Measurements from ENCODE around the gene SHH. TPM values are rescaled to one million over a fixed set of nuclear protein-coding genes. Genes with fewer than 3 reads are reported as not detected.

Gene SHH
- total RNA-seq (not detected), polyA plus RNA-seq (not detected)
- long read RNA-seq, donor 1 = 0 reads
- long read RNA-seq, donor 2 = 0 reads
- long read RNA-seq, donor 3 = 0 reads

DNA sequence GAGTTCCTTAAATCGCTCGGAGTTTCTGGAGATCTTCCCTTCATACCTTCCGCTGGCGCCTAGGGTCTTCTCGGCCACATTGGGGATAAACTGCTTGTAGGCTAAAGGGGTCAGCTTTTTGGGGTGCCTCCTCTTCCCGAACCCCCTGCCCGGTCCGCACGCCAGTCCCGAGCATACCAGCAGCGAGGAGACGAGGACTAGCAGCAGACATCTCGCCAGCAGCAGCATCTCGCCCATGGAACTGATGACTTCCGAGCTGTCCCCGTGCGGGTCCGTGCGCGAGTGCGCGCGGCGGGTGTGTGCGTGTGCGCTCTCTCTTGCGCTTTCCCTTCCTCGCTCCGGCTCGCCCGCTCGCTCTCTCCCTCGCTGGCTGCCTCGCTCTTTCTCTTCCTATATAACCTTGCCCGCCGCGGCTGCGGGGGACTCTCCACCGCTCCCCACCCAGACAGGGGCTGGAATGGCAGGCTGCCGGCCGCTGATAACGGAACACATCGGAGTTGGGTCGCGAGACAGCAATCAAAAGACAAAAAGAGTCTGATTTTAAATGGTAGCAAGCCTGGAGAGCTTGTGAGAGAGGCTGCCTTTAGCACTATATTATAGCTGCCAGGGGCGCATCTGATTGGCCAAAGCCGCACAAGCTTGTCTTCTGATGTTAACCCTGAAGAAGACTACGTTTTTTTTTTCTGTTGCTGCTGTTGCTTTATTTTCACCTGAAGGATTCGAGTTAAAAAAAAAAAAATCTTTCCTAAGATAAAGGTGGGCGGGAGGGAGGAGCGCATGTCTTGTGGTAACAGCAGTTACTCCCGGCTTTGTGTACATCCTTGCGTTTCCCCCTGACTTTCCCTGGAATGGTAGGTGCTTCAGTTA, at the start of gene SHH:
Gene SHH, minus strand, starts transcription at position 569 of the 867 bp plus-strand sequence. Its CDS starts 341 bp downstream, at position 228.
- Histone ChIP-seq H3K9me3 (no peaks in the 10 kb centered on the region), H3K27ac (no peak within 1 kb of the TSS), H3K36me3 (no peaks in the 10 kb centered on the region), H3K4me3 (peak within 1 kb of the TSS in 1 of 10 donors; percentile 19), H3K27me3 (peaks cover 31 to 99% (median 98%) of the 10 kb centered on the region in 7 donors), H3K4me1 (peaks cover 3 to 39% (median 27%) of the 10 kb centered on the region in 9 donors)
- intact Hi-C loops (cut with DNase I) = loop anchor here in 4 of 10 donors (5.0 to 10.0 kb wide), 3 partner anchors 660 to 953 kb away; no protein-coding TSS in a partner anchor
- TF ChIP-seq, protein P1, sequence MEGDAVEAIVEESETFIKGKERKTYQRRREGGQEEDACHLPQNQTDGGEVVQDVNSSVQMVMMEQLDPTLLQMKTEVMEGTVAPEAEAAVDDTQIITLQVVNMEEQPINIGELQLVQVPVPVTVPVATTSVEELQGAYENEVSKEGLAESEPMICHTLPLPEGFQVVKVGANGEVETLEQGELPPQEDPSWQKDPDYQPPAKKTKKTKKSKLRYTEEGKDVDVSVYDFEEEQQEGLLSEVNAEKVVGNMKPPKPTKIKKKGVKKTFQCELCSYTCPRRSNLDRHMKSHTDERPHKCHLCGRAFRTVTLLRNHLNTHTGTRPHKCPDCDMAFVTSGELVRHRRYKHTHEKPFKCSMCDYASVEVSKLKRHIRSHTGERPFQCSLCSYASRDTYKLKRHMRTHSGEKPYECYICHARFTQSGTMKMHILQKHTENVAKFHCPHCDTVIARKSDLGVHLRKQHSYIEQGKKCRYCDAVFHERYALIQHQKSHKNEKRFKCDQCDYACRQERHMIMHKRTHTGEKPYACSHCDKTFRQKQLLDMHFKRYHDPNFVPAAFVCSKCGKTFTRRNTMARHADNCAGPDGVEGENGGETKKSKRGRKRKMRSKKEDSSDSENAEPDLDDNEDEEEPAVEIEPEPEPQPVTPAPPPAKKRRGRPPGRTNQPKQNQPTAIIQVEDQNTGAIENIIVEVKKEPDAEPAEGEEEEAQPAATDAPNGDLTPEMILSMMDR (IDR thresholded peaks at IDR 0.05) = no peak
- ATAC-seq (no peak), DNase-seq (no peak)
- 1% methylated on average over 53 of the region's 53 CpGs for WGBS, 2 donors

DNA sequence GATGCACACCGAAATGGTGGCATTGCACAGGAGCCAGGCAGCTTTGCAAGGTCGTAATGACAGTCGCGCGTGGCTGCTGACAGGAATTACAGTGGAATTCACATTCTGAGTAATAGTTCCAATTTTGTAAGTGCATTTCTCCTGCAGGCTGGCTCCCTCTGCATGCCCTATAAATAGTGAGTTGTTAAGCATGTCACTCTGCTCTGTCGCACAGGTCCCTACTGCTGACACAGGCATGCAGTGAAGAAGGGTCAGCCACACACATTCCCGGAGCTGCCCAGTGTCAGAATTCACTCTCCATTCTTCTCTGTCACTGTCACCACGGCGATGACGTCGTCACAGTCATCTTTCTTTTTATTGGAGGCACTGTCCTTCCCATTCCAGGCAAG, 49.2 kb upstream of the SHH start:
- Histone ChIP-seq H3K36me3 (no peaks in the 10 kb centered on the region), H3K4me1 (peaks cover 0 to 15% (median 6%) of the 10 kb centered on the region in 9 donors), H3K27me3 (peaks cover 0 to 44% (median 20%) of the 10 kb centered on the region in 7 donors), H3K9me3 (no peaks in the 10 kb centered on the region), H3K27ac (no peak overlapping the region), H3K4me3 (no peak overlapping the region)
- DNase-seq (no peak), ATAC-seq (peak in 3 of 8 donors; percentile 46 to 53 (median 49))
- TF ChIP-seq, protein P1 (IDR thresholded peaks at IDR 0.05) = no peak
- WGBS, 2 donors = 46 to 50% methylated on average over 11 of the region's 11 CpGs
- intact Hi-C loops (cut with DNase I) = no loop called here

DNA sequence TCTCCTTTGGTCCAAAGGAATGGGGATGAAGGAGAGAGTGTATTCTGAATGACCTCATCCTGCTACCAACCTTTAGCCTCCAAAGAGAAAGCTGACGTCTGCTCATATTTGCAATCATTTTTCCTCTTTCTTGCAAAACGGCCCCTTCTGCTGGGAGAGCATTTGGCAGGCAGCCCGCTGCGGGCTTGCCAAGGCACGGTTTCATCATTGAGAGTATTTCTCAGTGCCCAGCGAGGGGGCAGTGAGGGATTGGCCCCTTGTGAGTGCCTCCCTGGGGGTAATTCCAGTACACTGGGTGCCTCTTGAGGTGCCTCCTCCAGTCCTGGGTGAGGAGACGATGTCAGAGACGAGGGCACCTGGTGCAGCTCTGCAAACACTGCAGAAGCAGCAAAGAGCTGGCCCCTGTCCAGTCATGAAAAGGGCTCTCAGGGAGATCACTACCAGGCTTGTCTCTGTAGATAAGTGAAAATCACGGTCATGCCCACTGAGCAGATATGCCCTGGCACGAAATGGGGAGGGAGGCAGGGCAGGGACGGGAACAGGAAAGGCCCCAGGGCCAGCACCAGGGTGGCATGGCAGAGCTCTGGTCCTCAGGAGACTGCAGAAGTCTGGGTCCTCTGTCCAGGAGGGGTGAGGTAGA, 48.7 kb upstream of the SHH start:
- 29 to 35% methylated on average over 11 of the region's 11 CpGs for WGBS, 2 donors
- no peak overlapping the region for H3K4me3 ChIP-seq
- peaks cover 0 to 15% (median 6%) of the 10 kb centered on the region in 9 donors for H3K4me1 ChIP-seq
- intact Hi-C loops (cut with DNase I) = no loop called here
- H3K27ac ChIP-seq = no peak overlapping the region
- TF ChIP-seq, protein P1 (IDR thresholded peaks at IDR 0.05) = no peak
- H3K27me3 ChIP-seq = peaks cover 0 to 45% (median 20%) of the 10 kb centered on the region in 7 donors
- no peaks in the 10 kb centered on the region for H3K36me3 ChIP-seq
- H3K9me3 ChIP-seq = peaks cover 0 to 3% (median 0%) of the 10 kb centered on the region in 11 donors
- no peak for DNase-seq
- peak in 5 of 8 donors; percentile 19 to 58 (median 44) for ATAC-seq

DNA sequence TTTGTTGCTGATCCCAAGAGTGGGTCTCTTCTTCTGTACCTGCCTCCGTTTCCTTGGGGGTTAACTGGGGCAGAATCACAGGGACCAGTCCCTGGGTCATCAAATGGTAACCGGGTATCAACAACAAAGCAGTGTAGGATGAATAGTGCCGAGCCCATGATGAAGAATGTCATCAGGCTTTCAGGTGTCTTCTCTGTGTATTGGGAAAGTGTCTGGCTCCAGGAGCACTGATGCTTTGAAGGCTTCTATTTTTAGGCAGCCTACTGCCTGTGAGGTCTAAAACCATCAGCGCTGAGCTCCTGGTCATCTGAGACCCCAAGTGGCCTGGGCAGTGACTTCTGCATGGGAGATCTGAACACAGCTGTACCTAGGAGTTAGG, 48.2 kb upstream of the SHH start:
- Histone ChIP-seq H3K4me1 (peaks cover 0 to 15% (median 6%) of the 10 kb centered on the region in 9 donors), H3K27ac (no peak overlapping the region), H3K9me3 (peaks cover 0 to 8% (median 0%) of the 10 kb centered on the region in 11 donors), H3K4me3 (no peak overlapping the region), H3K36me3 (no peaks in the 10 kb centered on the region), H3K27me3 (peaks cover 0 to 41% (median 16%) of the 10 kb centered on the region in 7 donors)
- no peak for ATAC-seq
- no peak for DNase-seq
- intact Hi-C loops (cut with DNase I) = no loop called here
- 38 to 46% methylated on average over 4 of the region's 4 CpGs for WGBS, 2 donors
- TF ChIP-seq, protein P1 (IDR thresholded peaks at IDR 0.05) = no peak
